ENCODE measurements around the gene FTH1.
A peak's percentile ranks its signal among the peaks of the same experiment; 100 is the strongest.
"Not testable (repeated sequence)": the region's sequence is repeated elsewhere in the genome, so short reads cannot be mapped to it uniquely, and the experiment has no call there.

Gene FTH1

GRCh38 chr11:61963282-61964057, 4.0 kb downstream of the FTH1 start:
- DNase-seq (ENCODE audit: low read depth in 2 of 2) = no peak

GRCh38 chr11:61963016-61963281, 4.5 kb downstream of the FTH1 start:
- DNase-seq (ENCODE audit: low read depth in 2 of 2) = no peak

GRCh38 chr11:61962213-61963015, 5.0 kb downstream of the FTH1 start:
- DNase-seq (ENCODE audit: low read depth in 2 of 2) = no peak

DNA sequence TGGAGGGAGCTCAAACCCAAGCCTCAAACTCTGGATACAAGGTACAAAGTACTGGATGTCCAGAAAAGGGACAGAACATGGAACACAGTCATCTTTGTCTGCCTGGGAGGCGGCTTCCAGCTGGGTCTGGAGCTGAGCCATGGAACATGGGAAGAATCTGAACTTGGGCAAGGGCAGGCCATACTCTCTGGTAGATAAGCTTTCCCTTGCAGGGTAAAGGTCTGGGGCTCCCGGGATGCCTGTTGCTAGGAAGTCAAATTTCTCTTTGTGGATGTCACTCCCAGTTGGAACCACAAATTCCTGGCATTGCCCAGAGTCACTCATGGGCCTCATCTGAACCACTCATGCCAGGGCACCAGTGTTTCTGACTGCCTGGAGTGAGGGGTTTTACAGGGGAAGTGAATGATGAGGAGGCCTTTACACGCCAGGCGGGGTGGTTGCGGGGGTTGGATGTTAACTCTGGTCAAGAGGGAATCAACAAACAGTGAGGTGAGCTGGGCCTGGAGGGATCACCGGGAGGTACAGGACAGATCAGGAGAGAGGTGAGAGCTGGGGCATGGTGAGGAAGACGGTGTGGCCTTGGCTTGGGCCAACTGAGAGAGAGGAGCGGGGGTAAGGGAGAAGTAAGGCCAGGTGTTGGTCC, 5.7 kb downstream of the FTH1 start:
- no peak for DNase-seq (ENCODE audit: low read depth in 2 of 2)

- DNase-seq (ENCODE audit: low read depth in 2 of 2) = no peak
Measured at GRCh38 chr11:61960532-61960931, 6.9 kb downstream of the FTH1 start.

- no peak for DNase-seq (ENCODE audit: low read depth in 2 of 2)
Measured at GRCh38 chr11:61959678-61960077, 7.8 kb downstream of the FTH1 start.

DNA sequence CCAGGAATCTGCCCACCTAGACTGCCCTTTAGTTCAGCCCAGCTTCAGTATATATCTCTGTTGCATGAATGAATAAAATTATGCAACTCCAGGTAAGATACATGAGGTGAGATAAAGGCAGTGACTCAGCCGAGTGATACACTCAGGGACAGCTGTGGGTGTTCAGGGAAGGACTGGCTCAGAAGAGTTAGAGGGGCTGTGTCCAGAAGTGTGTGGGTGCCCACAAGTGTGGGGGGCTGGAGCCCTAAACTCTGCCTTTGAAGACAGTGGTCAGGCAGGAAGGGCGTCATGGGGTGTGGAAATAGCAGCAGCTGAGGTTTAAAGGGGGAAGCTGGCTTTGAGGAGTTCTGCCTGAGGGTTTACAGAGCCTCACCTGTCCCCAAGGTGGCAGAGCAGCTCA, 8.3 kb downstream of the FTH1 start:
- no peak for DNase-seq (ENCODE audit: low read depth in 2 of 2)

DNA sequence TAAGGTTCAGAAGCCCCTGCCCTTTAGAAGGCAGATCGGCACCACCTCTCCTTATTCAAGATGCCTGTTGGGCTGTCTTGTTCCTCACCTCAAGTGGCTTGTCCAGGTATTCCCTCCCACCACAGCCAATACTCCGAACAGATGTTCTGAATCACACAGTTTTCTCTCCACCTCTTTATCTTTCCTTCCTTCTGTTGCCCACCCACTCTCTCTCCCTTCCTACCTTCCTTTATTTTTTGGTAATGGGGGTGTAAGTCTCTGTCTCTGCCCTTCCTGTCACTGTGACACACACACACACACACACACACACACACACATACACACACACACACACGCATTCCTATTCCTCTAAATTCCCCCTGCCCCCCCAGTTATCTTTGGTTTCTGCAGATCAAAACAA, 8.8 kb downstream of the FTH1 start:
- DNase-seq (ENCODE audit: low read depth in 2 of 2) = no peak

DNA sequence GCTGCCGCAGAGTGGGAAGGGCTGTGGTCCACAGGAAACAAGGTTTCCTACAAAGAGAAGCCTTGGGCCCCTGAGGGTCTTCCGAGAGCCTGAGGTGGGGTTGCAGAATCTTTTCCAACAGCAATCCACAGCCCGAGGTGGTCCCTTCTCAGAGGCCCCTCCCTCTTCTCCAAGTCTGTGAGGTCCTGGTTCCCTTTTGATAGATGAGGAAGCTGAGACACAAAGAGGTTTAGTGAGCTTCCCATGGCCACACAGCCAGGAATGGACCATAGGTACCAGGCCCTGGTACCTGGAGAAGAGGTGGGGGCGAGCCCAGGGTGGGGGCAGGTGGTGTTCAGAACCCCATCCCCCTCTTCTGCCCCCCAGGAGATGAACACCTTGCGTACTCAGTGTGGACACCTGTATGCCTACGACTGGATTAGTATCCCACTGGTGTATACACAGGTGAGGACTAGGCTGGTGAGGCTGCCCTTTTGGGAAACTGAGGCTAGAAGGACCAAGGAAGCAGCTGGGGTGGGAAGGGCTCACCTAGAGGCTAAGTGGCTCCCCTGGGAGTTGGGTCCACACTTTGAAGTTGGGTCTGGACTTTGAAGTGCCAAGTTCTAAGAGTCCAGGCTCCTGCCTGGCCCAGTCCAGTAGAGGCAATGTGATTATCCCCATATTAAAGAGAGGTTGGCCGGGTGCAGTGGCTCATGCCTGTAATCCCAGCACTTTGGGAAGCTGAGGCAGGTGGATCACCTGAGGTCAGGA, 10.2 kb downstream of the FTH1 start:
- DNase-seq (ENCODE audit: low read depth in 2 of 2) = no peak

GRCh38 chr11:61956191-61957020, 11.0 kb downstream of the FTH1 start:
- no peak for DNase-seq (ENCODE audit: low read depth in 2 of 2)

GRCh38 chr11:61955422-61956135, 11.9 kb downstream of the FTH1 start:
- no peak for DNase-seq (ENCODE audit: low read depth in 2 of 2)

- DNase-seq (ENCODE audit: low read depth in 2 of 2) = peak in 1 of 2 experiments; percentile 57
Measured at GRCh38 chr11:61954851-61955421, 12.5 kb downstream of the FTH1 start.

GRCh38 chr11:61954106-61954850, 13.2 kb downstream of the FTH1 start:
- no peak for DNase-seq (ENCODE audit: low read depth in 2 of 2)

DNA sequence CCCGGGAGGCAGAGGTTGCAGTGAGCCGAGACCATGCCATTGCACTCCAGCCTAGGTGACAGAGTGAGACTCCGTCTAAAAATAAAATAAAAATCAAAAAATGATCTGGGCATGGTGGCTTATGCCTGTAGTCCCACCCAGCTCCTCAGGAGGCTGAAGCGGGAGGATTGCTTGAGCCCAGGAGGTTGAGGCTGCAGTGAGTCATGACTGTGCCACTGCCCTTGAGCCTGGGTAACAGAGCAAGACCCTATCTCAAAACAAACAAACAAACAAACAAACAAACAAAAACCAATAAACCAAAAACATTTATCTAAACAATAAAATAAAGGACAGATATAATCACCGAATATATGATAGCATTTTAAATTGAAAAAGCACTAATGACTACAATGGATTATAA, 13.8 kb downstream of the FTH1 start:
- DNase-seq (ENCODE audit: low read depth in 2 of 2) = not testable (repeated sequence)

GRCh38 chr11:61952882-61953281, 14.6 kb downstream of the FTH1 start:
- DNase-seq (ENCODE audit: low read depth in 2 of 2) = no peak

GRCh38 chr11:61951484-61952135, 15.8 kb downstream of the FTH1 start:
- DNase-seq (ENCODE audit: low read depth in 2 of 2) = no peak

DNA sequence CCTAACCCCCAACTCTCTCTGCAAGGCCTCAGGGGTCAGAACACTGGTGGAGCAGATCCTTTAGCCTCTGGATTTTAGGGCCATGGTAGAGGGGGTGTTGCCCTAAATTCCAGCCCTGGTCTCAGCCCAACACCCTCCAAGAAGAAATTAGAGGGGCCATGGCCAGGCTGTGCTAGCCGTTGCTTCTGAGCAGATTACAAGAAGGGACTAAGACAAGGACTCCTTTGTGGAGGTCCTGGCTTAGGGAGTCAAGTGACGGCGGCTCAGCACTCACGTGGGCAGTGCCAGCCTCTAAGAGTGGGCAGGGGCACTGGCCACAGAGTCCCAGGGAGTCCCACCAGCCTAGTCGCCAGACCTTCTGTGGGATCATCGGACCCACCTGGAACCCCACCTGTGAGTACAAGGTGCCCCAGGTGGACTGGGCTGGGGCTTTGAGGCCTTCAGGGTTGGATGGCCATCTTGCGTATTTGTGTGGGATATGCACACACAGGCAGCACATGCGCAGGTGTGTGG, 17.3 kb downstream of the FTH1 start, which contains the start of gene BEST1:
BEST1 (plus strand) TSS at position 317 of the 513 bp plus-strand sequence. CDS start 1,456 bp downstream, outside the sequence.
- DNase-seq (ENCODE audit: low read depth in 2 of 2) = no peak

DNA sequence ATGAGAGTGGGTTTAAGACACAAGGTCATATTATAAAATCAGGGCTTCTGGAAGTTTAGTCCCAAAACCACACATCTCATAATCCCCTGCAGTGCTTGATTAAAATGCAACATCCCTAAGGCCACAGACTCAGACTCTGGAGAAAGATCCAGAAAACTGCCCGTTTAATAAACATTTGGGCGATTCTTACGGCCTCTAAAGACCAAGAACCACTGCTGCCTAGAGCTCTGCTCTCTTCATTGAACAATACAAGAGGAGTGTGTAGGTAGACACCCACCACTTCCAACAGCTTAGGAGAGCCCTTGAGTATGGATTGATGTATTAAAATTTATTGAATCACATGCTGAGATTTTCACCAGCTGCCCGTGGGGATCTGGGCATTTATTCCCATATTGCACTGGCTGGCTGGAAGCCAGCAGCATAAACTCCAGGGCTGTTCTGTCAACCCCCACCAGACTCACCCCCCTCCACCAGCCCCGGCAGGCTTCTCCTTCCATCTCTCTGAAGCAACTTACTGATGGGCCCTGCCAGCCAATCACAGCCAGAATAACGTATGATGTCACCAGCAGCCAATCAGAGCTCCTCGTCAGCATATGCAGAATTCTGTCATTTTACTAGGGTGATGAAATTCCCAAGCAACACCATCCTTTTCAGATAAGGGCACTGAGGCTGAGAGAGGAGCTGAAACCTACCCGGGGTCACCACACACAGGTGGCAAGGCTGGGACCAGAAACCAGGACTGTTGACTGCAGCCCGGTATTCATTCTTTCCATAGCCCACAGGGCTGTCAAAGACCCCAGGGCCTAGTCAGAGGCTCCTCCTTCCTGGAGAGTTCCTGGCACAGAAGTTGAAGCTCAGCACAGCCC, 18.0 kb downstream of the FTH1 start:
- peak; percentile 94 to 95 for DNase-seq (ENCODE audit: low read depth in 2 of 2)

Measured in fibroblast of skin of left biceps (primary cell).